GM18873 (cell line): ENCODE results near the gene RNF115.
"Not testable (repeated sequence)": the region's sequence is repeated elsewhere in the genome, so short reads cannot be mapped to it uniquely, and the experiment has no call there.

ENCODE experiments used
- ATAC-seq: cut with Tn5 transposase; IDR thresholded peaks from one replicate; pipeline ENCODE4 v1.9.1; 2021; ENCODE audit warnings: mild to moderate bottlenecking, moderate library complexity, moderate number of reproducible peaks; ENCODE audit not compliant: unreplicated experiment, low FRiP score

Gene RNF115

GRCh38 chr1:145828367-145829026 lies 4.6 kb upstream of the RNF115 start:
- ATAC-seq, result no peak

DNA sequence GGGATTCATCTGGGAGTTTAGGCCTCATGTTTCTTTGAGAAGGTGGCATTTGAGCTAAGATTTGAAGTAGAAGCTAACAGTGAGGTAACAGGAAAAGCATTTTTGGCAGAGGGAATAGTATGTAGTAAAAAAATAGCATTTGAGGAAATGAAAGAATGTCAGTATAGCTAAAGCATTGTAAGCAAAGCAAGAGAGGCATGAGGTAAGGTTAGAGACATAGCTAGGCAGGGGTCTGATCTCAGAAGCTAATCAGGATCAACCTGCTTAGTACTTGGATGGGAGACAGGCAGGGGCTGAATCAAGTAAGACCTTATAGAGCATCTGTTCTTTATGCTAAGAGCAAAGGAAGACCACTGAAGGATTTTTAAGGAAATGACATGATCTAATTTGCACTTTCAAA lies 4.1 kb upstream of the RNF115 start:
- no peak for ATAC-seq

DNA sequence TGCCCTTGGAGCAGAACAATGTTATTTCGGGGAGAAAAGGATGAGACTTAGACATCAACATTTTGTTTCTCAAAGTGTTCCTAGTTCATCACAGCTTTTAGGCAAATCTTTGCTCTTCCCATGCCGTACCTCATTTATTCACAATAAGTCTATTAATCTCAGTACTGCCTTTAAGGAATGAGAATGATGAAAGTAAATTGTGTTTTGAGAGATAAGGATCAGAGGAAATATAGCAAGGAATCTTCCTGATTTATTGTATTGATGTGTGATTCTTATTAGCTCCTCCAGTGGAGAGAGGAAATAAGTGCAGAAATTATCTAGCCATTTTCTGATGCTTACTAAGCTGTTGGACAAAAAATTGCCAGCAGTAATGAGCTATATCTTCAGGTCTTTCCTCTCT lies 2.1 kb upstream of the RNF115 start:
- no peak for ATAC-seq

- ATAC-seq, result no peak
Observed at GRCh38 chr1:145824499-145824842, 576 bp upstream of the RNF115 start.

- ATAC-seq, result not testable (repeated sequence)
Observed at GRCh38 chr1:145822779-145823331, 1.0 kb downstream of the RNF115 start.

- ATAC-seq, result not testable (repeated sequence)
Observed at GRCh38 chr1:145818095-145818494, 5.8 kb downstream of the RNF115 start.

DNA sequence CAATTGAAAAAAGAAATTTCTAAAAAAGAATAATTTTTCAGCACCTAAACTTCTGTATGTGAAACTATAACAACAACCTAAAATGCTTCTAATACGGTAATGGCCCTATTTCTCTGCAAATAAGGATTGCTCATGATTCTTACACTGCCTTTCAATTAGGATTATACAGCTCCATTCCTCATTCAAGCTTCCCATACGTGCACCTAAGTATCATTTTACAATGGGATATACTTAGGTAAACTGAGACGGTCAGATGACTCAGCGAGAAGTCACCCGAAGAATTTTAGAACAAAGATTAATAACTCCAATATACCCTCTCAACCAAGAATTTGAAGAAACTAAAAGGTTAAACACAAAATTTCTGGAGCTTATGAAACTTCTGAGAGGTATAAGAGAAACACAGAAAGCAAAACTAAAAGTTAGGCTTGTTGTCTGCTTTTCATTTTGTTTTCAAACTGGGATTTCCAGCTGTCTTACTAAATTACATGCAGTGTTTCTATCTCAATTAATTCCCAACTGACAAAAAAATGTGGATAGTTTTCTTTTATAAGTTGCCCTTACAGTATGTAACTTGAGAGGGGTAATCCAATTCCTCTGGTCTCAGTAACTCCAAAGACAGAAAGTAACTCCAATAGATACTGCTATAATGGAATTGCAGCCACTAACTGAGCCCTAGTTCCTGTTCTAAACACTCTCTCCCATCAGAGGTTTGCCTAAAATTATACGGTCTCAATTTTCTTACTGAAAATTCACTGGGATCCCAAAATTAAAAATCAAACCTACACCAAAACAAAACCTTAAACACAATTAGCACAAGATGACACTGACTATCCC lies 10.7 kb downstream of the RNF115 start:
- not testable (repeated sequence) for ATAC-seq

- ATAC-seq, result no peak
Observed at GRCh38 chr1:145806844-145807243, 17.1 kb downstream of the RNF115 start.

- no peak for ATAC-seq
Observed at GRCh38 chr1:145806408-145806807, 17.5 kb downstream of the RNF115 start.

DNA sequence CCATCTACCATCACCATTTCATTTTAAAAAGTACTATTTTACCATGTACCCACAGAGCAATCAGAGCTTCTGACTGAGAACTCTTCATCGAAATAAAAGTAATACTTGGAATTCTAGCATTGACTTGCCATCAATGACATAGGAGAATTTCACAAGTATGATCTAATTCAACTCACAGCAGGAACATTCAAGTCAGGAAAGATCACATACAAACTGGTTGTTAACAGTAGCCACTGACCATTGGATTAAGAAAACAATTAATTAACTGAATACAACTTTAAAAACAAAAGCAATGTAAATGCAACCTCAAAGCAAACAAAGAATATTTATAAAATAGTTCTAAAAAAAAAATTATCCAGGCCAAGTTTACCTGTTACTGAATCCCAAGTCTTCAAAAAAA lies 18.8 kb downstream of the RNF115 start:
- no peak for ATAC-seq

DNA sequence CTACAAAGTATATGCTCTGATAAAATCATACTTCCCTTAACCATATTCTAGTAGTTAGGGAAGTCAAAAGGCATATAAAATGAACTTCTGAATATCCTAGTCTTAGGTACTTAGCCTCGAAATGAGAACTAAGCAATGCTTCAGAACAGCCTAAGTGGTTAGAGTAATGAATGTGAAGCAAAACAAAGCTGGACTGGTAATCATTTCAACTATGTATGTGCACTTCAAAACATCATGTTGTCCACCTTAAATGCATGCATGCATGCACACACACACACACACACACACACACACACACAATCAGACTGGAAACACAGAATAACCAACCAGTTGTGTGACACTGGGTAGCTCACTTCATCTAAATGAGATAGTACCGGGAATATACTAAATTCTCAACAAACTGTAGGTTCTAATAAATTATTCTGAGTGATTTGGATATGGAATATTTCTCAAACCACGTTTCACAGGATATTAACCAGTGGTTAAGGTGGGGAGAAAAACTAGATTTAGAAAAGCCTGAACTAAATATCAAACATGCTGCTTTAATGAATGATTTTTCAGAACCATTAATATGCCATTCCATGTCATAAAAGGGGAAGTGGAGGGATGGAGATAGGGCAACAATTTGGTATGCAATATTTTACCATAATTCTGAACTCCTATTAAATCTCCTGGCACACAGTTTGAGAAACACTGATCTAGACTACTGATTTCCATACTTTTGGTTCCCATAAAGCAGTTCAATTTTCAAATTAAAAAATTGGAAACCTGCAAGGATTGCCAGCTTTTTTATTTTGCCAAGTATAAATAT lies 19.5 kb downstream of the RNF115 start:
- ATAC-seq, result no peak

GRCh38 chr1:145799806-145800205 lies 24.1 kb downstream of the RNF115 start:
- ATAC-seq, result no peak

DNA sequence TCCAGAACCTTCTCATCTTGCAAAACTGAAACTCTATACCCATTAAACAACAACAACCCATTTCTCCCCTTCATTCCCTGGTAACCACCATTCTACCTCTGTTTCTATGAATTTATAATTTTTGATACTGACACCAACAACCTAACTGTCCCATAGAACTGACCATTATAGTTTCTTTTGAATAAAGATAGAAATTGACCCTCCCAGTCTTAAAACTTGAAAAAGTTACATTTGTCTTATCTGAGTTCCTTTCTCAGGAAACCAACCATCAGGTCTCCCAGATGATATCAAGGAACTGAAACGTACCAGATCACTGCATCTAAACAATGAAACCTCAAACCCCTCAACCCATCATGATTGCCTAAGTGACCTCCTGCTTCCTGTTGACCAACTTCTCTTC lies 27.1 kb downstream of the RNF115 start:
- no peak for ATAC-seq

DNA sequence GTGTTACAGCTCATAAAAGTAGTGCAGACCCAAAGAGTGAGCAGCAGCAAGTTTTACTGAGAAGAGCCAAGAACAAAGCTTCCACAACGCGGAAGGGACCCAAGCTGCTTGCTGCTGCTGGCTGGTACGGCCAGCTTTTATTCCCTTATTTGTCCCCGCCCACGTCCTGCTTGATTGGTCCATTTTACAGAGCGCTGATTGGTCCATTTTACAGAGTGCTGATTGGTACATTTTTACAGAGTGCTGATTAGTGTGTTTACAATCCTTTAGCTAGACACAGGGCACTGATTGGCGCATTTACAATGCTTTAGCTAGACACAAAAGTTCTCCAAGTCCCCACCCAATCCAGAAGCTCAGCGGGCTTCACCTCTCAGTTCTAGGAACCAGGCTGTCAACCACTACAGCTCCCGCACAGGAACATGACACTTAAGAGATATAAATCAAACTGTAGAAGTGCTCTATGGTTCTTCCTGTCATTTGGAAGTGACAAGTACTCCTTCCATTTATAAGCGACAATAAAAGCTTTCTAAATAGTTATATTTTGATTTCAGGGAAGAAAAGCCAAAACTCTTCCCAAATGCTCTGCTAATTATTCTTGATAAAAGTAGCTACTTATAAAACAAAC lies 28.5 kb downstream of the RNF115 start:
- no peak for ATAC-seq

DNA sequence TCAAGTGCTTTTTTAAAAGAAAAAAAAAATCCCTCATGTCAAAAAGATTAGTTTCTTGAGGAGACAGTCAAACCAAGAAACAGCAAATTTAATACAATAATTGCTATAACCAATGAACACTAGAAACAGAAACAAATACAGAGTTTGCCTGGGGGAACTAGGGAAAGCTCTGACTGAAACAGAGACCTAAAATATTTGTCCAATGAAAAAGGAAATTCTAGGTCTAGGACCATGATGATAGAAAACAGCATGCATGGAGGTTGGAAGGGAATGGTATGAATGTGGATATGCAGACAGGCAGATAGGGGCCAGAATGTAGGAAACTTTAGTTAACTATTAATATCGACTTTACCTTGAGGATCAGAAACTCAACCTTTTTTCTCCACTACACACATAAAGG lies 31.4 kb downstream of the RNF115 start:
- ATAC-seq, result no peak

DNA sequence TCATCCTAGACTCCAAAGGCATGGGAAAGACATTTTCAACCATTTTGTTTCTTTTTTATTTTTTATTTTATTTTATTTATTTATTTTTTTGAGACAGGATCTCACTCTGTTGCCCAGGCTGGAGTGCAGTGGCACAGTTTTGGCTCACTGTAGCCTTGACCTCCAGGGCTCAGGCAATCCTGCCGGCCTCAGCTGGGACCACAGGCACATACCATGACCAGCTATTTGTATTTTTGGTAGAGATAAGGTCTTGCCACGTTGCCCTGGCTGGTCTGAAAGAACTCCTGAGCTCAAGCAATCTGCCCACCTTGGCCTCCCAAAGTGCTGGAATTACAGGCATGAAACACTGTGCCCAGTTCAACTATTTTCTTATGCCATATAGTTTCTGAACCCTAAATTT lies 32.0 kb downstream of the RNF115 start:
- not testable (repeated sequence) for ATAC-seq

DNA sequence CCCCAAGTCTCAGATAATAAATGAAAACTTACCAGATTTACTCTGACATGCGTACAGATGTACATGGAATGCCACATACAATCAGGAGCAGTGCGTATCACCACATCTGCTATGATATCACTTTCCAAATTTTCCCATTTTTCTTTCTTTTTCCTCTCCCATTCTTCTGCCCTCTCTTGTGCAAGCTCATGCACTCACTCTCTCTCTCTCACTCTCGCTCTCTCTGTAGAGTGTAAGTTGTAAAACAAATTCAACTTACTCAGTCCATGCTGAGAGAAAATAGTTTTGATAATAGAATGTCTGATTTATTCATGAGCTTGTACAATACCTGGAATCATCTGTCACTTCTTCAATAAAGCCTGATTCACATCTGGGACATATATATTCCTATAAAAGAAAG lies 35.3 kb downstream of the RNF115 start:
- no peak for ATAC-seq

- no peak for ATAC-seq
Observed at GRCh38 chr1:145786271-145786670, 37.6 kb downstream of the RNF115 start.

DNA sequence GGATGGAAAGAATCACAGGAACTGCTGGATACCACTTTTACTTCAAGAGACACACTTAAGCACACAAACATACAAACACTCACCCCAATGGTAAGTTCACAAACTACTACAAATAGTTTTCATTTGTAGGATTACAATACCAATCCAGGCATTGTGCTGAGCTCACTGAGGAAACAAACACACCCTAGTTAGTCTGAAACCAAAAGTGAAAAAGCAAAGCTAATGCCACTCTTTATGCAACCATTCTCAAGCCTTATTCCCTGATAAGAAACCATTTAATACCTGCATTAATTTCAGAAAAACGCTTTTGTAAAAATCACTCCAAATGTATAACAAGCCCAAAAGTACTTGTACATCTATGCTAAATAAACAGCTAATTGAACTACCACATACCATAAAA lies 38.3 kb downstream of the RNF115 start:
- ATAC-seq, result no peak

- no peak for ATAC-seq
Observed at GRCh38 chr1:145784409-145784808, 39.5 kb downstream of the RNF115 start.
